BJ (cell line): ENCODE data around the gene MACF1. TPM values are rescaled to one million over a fixed set of nuclear protein-coding genes. Genes with fewer than 3 reads are reported as not detected.
"Not testable (repeated sequence)": the region's sequence is repeated elsewhere in the genome, so short reads cannot be mapped to it uniquely, and the experiment has no call there.

ENCODE experiments used
- CTCF ChIA-PET: fragments of 350-600 bp; formaldehyde crosslinking; extraction: SDS; loops from one replicate; lab custom pipeline; 2021; ENCODE audit warnings: antibody characterized with exemption, inconsistent platforms; lab: Yijun Ruan, JAX
- POLR2A ChIA-PET: fragments of 300-600 bp; sonication (Branson Sonifier 250); formaldehyde crosslinking; extraction: SDS; loops from one replicate; lab custom pipeline; 2021; ENCODE audit warnings: antibody characterized with exemption; lab: Charles Lee
- DNase-seq: peaks from one replicate; pipeline ENCODE4 v3.0.0-alpha.2; 2011; ENCODE audit warnings: low read depth
- H3K27me3 ChIP-seq: 2 replicates; pipeline ENCODE4 v1.6.0; 2011; ENCODE audit warnings: low read length; ENCODE audit not compliant: control insufficient read depth, insufficient read depth
- H3K36me3 ChIP-seq: 2 replicates; pipeline ENCODE4 v1.5.1; 2011; ENCODE audit warnings: low read length; ENCODE audit not compliant: control insufficient read depth, insufficient read depth
- H3K4me3 ChIP-seq: 2 replicates; pipeline ENCODE4 v1.5.1; 2011; ENCODE audit warnings: low read depth, mild to moderate bottlenecking, control low read depth, low read length
- CTCF ChIP-seq: IDR thresholded peaks from 2 replicates; pipeline ENCODE4 v1.5.1; 2011; ENCODE audit warnings: low read depth, mild to moderate bottlenecking, control low read depth, inconsistent platforms, low read length, moderate library complexity; ENCODE audit not compliant: insufficient read depth
- polyA plus RNA-seq: library from polyadenylated mRNA; depleted of rRNA; stranded (reverse); fragments of >200 nt; gene quantifications from 2 replicates; pipeline ENCODE4 v1.2.3, GENCODE V29; 2011

MACF1 gene
- polyA plus RNA-seq, 1 experiment, result 57.3 TPM

DNA sequence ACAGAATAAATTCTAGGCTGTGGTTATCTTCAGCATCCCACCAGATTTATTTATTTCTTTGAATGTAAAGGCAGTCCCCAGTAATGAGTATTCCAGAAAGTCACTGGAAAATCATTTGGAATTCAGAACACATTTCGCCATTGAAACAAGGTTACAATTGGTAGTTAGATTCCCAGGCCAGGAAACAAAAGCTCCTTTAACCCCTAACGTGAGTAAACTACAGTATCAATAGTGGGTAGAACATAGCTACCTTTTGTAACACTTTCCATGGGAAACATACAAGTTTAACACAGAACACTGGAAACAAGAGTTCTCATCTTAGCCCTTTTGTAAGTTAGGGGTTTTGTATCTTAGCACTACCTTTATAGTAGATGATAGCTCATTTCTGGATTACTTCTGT is 233.5 kb downstream of the MACF1 start:
- peaks cover 28% of the 10 kb centered on the region for H3K36me3 ChIP-seq
- H3K27me3 ChIP-seq, result no peaks in the 10 kb centered on the region
- ChIA-PET POLR2A (no interaction called here), CTCF (interaction anchor here (0.6 to 1.9 kb wide), 4 partner anchors 11 to 28 kb away, joined by 3 to 7 read pairs (median 3); no protein-coding TSS in a partner anchor)
- TF ChIP-seq CTCF, result no peak
- no peak for DNase-seq
- no peak overlapping the region for H3K4me3 ChIP-seq

- DNase-seq, result no peak
- no peak overlapping the region for H3K4me3 ChIP-seq
- H3K27me3 ChIP-seq, result no peaks in the 10 kb centered on the region
- no peak for TF ChIP-seq CTCF
- ChIA-PET CTCF (interaction anchor here (0.6 to 0.8 kb wide), 2 partner anchors 11 to 1580 kb away, joined by 3 read pairs; no protein-coding TSS in a partner anchor), POLR2A (no interaction called here)
- peaks cover 33% of the 10 kb centered on the region for H3K36me3 ChIP-seq
Observed at GRCh38 chr1:39440856-39441255, 236.4 kb downstream of the MACF1 start.

DNA sequence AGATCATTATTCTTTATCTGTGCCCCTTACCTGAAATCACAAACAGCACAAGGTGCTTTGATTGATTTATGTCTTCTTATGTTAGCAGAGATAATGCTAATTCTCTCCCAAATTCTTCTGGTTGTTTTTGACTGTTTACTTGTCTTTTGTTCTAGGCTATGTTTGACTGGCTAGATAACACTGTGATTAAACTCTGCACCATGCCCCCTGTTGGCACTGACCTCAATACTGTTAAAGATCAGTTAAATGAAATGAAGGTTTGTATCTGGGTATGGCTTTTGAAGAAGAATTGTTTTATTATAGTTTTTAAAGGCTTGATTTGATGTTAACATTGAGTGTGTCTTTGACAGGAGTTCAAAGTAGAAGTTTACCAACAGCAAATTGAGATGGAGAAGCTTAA is 237.3 kb downstream of the MACF1 start:
- TF ChIP-seq CTCF, result no peak
- no peaks in the 10 kb centered on the region for H3K27me3 ChIP-seq
- H3K36me3 ChIP-seq, result peaks cover 32% of the 10 kb centered on the region
- DNase-seq, result no peak
- POLR2A ChIA-PET, result no interaction called here
- CTCF ChIA-PET, result no interaction called here
- H3K4me3 ChIP-seq, result no peak overlapping the region

GRCh38 chr1:39445573-39445972 is 241.1 kb downstream of the MACF1 start:
- Histone ChIP-seq H3K36me3 (peaks cover 26% of the 10 kb centered on the region), H3K27me3 (no peaks in the 10 kb centered on the region), H3K4me3 (no peak overlapping the region)
- TF ChIP-seq CTCF, result no peak
- DNase-seq, result no peak
- ChIA-PET CTCF (no interaction called here), POLR2A (no interaction called here)

- no peaks in the 10 kb centered on the region for H3K27me3 ChIP-seq
- H3K4me3 ChIP-seq, result no peak overlapping the region
- ChIA-PET POLR2A (no interaction called here), CTCF (interaction anchor here (0.8 kb wide), 1 partner anchor 253 kb away, joined by 3 read pairs; no protein-coding TSS in a partner anchor)
- H3K36me3 ChIP-seq, result peaks cover 23% of the 10 kb centered on the region
- DNase-seq, result no peak
- TF ChIP-seq CTCF, result no peak
Observed at GRCh38 chr1:39446986-39447567, 242.6 kb downstream of the MACF1 start.

- H3K36me3 ChIP-seq, result peaks cover 22% of the 10 kb centered on the region
- CTCF ChIA-PET, DNase-seq: not testable (repeated sequence)
Observed at GRCh38 chr1:39450041-39450440, 245.5 kb downstream of the MACF1 start.

More at GRCh38 chr1:39450041-39450440, 245.5 kb downstream of the MACF1 start:
- POLR2A ChIA-PET, H3K27me3 ChIP-seq, H3K4me3 ChIP-seq: not testable (repeated sequence)
